Raji (cell line): ENCODE data around the gene HELZ.

Source experiments
- POLR2A ChIP-seq: IDR thresholded peaks from 2 replicates; pipeline ENCODE4 v1.6.1; 2011; ENCODE audit warnings: low read depth, low read length, control low read depth; ENCODE audit not compliant: insufficient read depth

HELZ gene

DNA sequence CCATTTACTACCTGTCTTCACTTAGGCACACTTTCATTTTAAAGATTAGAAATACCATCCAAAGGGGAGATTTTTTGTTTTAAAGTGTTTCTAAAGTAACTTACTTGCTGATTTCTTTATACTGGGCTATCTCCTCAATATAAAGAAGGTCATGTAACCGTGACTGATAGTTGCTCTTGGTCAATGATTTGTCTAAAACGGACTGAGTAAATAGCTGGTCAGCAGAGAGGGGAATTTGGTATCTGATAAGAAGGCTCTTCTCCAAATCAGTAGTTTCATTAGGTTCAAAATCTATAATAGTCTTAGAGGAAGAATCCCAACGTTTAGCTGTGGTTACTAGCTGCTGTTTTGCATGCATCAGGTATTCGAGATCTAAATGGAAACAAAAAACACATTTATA, 66.4 kb downstream of the HELZ start:
- no peak for TF ChIP-seq POLR2A

DNA sequence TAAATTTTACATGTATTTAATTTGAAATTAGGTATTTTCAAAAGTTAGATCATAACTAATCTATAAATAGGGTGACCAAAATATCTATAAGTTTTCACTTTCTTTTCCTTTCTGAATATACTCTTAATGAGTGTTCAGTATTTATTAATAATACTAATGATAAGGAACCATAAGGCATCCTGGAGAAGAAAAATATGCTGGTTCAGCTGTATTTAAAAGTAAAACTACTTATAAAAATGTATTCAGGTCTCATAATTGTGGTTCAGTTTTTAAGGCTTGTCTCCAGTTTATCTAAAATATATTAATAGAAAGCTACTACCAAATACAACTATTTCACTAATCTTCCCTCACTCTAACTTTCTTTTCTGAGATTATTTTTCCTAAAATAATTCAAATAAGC, 67.3 kb downstream of the HELZ start:
- no peak for TF ChIP-seq POLR2A

DNA sequence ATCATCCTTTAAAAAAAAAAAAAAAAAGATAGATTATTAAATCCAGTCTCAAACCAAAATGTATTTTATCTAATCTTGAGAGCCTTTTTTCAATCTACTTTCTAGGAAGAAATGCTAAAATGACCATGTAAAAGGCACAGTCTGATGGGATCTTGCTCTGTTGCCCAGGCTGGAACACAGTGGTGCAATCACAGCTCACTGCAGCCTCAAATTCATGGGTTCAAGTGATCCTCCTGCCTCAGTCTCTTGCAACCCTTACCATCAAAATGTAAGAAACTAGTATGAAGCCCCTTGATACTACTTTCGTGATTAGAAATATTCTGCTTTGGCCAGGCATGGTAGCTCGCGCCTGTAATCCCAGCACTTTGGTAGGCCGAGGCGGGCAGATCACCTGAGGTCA, 70.8 kb downstream of the HELZ start:
- TF ChIP-seq POLR2A, result no peak

DNA sequence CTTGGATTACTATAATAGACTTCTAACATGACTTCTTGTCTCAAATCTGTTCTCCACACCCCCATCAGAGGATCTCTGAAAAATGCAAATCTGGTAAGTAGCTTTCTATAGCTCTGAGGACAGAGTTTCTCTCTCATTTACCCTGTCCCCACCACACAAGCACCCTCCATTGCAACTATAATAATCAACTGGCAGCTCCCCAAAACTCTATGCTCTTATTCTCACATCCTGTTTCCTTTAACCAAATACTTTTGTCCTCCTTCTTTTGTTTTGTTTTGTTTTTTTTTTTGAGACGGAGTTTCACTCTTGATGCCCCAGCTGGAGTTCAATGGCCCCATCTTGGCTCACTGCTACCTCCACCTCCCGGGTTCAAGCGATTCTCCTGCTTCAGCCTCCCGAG, 73.4 kb downstream of the HELZ start:
- no peak for TF ChIP-seq POLR2A

DNA sequence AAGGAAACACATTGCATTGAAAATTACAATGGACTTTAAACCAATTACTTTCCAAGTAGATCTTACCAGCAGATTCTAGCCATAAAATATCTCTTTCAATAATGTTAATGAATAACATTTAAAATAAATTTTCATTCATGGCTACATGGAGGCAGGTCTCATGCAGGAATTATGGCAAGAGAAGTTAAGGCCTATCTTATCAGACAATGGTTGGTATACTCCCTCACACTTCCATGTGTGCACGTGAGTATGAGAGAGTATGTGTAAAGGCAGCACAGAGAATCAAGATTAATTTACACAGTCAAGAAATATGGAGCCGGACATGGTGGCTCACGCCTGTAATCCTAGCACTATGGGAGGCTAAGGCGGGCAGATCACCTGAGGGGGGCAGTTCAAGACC, 76.5 kb downstream of the HELZ start:
- TF ChIP-seq POLR2A, result no peak

DNA sequence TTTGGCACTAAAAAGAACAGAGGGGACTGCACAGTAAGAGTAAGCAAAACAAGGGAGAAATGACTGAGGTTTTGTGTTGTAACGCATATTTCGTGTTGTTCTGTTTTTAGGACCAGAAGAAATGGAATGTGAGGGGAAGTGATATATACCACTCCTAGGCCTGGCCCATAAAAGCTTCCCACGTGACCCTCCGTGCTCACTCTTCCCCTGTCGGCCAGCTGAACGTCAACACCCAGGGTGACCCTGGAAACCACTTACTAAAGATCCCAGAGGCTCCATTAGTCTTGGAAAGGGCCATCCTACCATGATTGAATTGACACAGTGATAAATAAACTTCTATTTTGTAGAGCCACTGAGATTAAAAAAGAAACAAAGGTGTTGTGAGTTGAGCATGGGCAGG, 79.8 kb downstream of the HELZ start:
- no peak for TF ChIP-seq POLR2A

DNA sequence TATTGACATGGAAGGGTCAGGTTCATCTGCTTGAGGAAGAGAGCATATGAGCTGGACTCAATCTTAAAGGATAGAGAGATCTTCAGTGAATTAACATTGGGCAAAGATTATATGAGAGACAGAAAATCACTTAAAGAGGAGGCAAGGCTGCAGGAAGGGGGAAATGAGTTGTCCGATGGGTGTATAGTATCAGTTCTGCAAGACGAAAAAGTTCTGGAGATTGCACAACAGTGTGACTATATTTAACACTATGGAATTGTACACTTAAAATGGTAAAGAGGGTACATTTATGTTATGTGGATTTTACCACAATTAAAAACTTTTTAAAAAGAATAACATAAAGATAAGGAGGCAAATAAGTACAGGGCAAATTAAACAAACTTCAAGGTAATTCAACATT, 80.7 kb downstream of the HELZ start:
- no peak for TF ChIP-seq POLR2A

DNA sequence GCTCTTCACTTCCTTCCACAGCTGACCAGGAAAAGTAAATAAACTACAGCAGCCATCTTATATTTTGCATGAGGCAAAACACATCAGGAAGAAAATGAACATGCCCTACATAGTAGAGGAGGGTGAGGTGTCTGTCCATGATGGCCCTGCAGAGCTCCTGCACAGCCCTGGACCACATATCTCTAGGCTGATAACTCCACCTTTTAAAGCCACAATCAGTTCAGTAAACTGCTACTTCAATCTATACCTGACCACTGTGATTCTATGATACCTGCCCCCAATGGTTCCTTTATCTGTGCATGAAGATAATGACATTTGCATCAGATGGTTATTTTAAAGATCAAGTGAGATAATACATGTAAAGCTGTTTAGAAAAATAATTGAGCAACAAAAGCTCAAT, 82.2 kb downstream of the HELZ start:
- TF ChIP-seq POLR2A, result no peak

DNA sequence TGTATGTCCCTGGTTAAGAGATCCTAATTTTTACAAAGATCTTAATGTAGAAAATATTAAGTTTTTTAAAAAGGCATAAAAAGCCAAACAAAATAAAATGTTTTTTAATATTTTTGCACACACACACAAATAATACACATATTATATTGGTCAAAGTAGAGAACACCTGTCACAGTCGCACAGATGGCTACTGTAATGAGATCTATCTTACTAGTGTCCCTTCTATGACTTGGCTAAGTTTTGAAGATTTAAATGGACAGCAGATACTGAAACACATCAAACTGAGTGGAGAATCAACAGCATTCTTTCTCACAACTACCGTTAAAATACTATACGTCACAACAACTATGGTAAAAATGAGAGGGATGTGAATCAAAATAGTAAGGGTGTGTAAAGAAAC, 83.4 kb downstream of the HELZ start:
- TF ChIP-seq POLR2A, result no peak

DNA sequence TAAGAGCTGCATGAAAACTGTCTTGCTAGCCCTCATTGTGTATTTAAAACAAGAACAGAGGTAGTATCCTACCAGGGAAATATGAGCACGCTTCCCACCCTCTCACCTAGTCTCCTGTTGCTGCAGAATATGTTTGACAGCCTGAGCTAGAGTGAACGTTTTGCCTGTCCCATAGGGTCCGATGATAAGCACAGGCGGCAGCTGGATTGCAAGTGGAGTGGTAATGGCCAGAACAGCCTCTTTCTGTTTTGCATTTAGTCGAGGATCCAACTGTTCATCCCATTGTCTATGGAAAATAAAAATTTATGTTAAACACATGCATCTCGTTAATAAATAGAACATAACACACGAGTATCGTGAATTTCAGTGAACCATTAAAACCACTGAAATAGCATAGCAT, 84.2 kb downstream of the HELZ start:
- no peak for TF ChIP-seq POLR2A

DNA sequence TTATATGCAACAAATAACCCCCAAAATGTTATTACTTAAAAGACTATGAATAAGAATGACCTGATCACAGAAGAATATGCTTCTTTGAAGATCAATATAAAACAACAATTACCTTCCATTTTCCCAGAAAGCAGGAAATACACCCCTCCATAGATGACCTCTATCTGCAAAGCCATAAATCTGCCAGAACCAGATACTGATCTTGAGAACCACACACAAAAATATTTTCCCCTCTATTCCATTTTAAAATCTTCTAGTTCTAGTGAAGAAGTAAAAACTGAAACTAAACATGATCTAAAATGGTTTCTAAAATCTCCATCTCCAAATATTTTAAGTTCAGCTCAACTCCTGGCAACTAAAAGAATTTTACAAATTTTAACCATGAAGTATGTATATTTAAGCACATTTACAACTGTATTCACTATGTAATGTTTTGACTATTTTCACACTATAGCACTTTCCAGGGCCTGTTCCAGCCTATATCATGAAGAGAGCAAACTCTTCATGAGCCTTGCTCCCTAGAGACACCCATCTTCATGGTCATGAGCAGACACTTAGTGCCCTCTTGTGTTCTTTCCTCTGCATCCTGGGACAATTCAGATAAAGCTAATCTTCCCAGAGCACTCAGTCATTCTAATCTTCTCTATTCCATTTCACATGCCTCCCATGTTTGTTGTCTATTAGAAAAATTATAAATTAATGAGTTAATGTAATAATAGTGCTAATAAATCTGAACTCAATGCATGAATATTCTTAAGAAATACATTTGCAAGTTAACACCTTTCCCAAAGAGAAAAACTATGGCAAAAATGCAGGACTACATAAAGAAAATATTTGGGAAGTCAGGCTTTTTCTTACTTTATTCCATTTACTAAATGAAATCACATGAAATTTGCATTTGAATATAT, 87.0 kb downstream of the HELZ start:
- no peak for TF ChIP-seq POLR2A

DNA sequence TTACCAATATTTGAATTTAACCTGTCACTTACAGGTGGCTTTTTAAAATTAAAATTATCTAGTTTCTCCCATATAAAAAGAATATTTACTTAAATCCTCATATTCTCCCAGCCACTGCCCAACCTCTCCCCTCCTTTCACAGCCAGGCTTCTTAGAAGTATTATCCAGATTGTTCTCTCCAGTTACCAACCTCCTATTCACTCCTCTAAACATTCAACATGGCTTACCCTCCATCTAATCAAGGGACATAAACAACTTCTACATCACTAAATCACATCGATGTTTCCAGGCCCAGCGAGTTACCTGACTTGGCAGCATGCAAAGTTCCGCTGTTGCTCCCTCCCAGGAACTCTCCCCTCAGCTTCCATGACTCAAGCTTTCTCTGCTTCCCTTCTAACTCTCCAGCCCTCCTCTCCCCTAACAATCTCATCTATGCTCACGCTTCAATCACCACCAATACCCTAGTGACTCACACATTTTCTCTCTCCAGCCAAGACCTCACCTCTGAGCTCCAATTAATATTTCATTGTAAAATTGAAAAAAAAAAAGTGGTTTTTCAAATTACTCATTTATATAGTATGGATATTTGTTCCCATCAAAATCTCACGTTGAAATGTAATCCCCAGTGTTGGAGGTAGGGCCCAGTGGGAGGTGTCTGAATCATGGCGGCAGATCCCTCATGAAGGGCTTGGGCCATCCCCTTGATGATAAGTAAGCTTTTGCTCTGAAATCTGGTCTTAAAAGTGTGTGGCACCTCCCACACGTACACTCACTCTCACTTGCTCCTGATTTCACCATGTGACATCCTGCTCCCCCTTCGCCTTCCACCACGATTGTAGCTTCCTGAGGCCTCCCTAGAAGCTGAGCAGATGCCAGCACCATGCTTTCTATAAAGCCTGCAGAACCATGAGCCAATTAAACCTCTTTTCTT, 88.5 kb downstream of the HELZ start:
- no peak for TF ChIP-seq POLR2A

DNA sequence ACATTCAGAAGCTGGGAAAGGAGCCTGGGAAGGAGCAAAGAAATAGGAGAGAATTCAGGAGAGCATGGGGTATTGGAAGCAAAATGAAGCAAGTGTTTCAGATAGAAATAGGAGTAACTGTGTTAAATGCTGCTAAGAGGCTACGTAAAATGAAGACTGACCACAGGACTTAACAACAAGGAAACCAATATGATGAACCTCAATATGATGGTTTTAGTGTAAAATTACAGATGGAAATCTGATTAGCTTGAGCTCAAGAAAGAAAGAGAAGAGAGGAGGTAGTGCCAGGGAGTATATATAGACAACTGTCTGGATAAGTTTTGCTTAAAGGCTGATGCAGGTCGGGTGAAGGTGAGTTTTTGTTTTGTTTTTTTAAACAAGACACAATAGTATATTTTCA, 92.2 kb downstream of the HELZ start:
- no peak for TF ChIP-seq POLR2A

DNA sequence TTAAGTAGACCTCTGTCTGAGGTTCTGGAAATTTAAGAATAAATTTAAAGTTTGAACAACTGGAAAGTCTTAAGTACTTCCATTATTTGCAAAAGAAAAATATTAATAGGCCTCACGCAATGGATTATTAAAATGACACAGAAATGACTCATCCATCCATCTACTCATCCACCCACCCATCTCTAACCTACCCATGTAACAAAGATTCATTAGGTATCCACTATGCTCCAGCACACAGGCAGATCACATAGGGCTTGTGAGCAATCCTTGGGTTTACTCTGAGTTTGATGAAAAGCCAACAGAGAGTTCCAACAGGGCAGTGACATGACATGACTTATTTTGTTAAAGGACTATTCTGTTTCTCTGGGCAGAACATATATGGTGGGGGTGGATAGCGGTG, 93.3 kb downstream of the HELZ start:
- TF ChIP-seq POLR2A, result no peak

DNA sequence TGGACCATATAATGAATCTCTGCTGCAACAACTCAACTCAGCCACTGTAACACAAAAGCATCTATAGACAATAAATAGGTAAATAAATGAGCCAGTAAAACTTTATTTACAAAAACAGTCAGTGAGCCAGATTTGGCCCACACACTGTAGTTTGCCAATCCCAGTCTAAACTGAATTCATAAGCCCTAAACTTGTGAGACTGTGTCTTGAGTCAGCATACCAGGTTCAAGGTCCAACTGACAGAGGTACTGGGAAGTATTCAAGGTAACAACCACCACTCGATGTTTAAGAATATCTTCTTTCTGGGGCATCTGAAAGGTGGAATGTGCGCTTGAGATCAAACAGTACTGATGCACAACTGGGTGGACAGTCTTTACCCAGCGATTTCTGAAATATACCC, 94.2 kb downstream of the HELZ start:
- no peak for TF ChIP-seq POLR2A

DNA sequence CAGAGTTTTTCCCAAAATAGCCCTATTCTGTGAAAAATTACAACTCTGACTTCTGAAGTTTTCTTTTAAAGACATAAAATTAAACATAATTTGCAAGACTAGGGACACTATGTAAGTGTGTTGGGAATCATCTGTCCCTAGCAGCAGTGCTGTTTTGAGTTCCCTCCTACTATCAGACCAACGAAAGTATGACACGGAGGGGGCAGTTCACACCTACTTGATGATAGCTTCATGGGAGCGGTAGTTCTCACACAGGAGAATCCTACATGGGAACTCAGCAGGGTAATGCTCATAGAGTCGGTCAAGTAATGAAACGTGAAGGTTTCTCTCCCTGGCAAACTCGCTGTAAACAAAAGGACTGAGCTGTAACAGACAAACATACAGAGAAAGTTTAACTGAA, 96.6 kb downstream of the HELZ start:
- no peak for TF ChIP-seq POLR2A
